Urinary bladder (tissue), 4 donors: ENCODE data around the gene YPEL1. TPM values are rescaled to one million over a fixed set of nuclear protein-coding genes. Genes with fewer than 3 reads are reported as not detected.

ENCODE experiments used
- DNase-seq: peaks from one replicate; pipeline ENCODE4 v3.0.0-alpha.2; 2015; ENCODE audit errors: extremely low spot score
- H3K27ac ChIP-seq: one replicate; pipeline ENCODE4 v1.5.1; 2013; ENCODE audit warnings: low read depth, mild to moderate bottlenecking, moderate library complexity
- H3K36me3 ChIP-seq: one replicate; pipeline ENCODE4 v1.6.1; 2013; ENCODE audit warnings: mild to moderate bottlenecking, moderate library complexity; ENCODE audit not compliant: insufficient read depth
- H3K4me1 ChIP-seq: one replicate; pipeline ENCODE4 v1.6.1; 2013; ENCODE audit warnings: mild to moderate bottlenecking, moderate library complexity; ENCODE audit not compliant: insufficient read depth
- H3K4me3 ChIP-seq: one replicate; pipeline ENCODE4 v1.5.1; 2013; ENCODE audit warnings: low read depth, low read length
- whole genome bisulfite sequencing: extraction: QIAGEN DNeasy Blood & Tissue Kit; methylation state at CpG from one replicate; pipeline ENCODE4 v1.1.7; 2013; 5-methylcytosine and 5-hydroxymethylcytosine counted together
- polyA plus RNA-seq: library from polyadenylated mRNA; stranded (reverse); fragments of 200-250 nt; gene quantifications from one replicate; pipeline ENCODE4 v1.2.3, GENCODE V29; 2013
- total RNA-seq: library from RNA; depleted of rRNA; stranded (reverse); fragments of >200 nt; gene quantifications from one replicate; pipeline ENCODE4 v1.2.3, GENCODE V29; 2014
- donor health status: healthy with polysubstance abuse.
- donor health status: healthy.

YPEL1 gene
- total and polyA plus RNA-seq, 2 donors, result 5.5 to 7.0 TPM

GRCh38 chr22:21710156-21710555 is 25.4 kb downstream of the YPEL1 start:
- no peak for DNase-seq
- Histone ChIP-seq H3K36me3 (no peaks in the 10 kb centered on the region), H3K27ac (no peak overlapping the region), H3K4me1 (no peaks in the 10 kb centered on the region), H3K4me3 (no peak overlapping the region)
- 90% methylated on average over 7 of the region's 7 CpGs for WGBS

GRCh38 chr22:21709688-21710087 is 25.9 kb downstream of the YPEL1 start:
- whole genome bisulfite sequencing, result 84% methylated on average over 8 of the region's 8 CpGs

GRCh38 chr22:21708960-21709359 is 26.6 kb downstream of the YPEL1 start:
- no peaks in the 10 kb centered on the region for H3K4me1 ChIP-seq
- WGBS, result 95% methylated on average over 6 of the region's 6 CpGs
- H3K27ac ChIP-seq, result no peak overlapping the region
- H3K4me3 ChIP-seq, result no peak overlapping the region
- DNase-seq, result no peak
- no peaks in the 10 kb centered on the region for H3K36me3 ChIP-seq

More at GRCh38 chr22:21709688-21710087, 25.9 kb downstream of the YPEL1 start:
- DNase-seq, result no peak
- H3K4me1 ChIP-seq, result no peaks in the 10 kb centered on the region
- H3K36me3 ChIP-seq, result no peaks in the 10 kb centered on the region
- no peak overlapping the region for H3K27ac ChIP-seq
- no peak overlapping the region for H3K4me3 ChIP-seq

GRCh38 chr22:21707677-21708076 is 27.9 kb downstream of the YPEL1 start:
- DNase-seq, result no peak
- Histone ChIP-seq H3K27ac (no peak overlapping the region), H3K4me3 (no peak overlapping the region), H3K36me3 (no peaks in the 10 kb centered on the region), H3K4me1 (no peaks in the 10 kb centered on the region)
- WGBS, result 39% methylated on average over 3 of the region's 3 CpGs

- no peaks in the 10 kb centered on the region for H3K36me3 ChIP-seq
- H3K27ac ChIP-seq, result no peak overlapping the region
- 93% methylated on average over 31 of the region's 31 CpGs for WGBS
- no peaks in the 10 kb centered on the region for H3K4me1 ChIP-seq
- H3K4me3 ChIP-seq, result no peak overlapping the region
- no peak for DNase-seq
Measured at GRCh38 chr22:21703684-21704316, 31.8 kb downstream of the YPEL1 start.

GRCh38 chr22:21702700-21703683 is 32.6 kb downstream of the YPEL1 start:
- Histone ChIP-seq H3K36me3 (no peaks in the 10 kb centered on the region), H3K4me1 (no peaks in the 10 kb centered on the region), H3K4me3 (no peak overlapping the region), H3K27ac (no peak overlapping the region)
- 93% methylated on average over 30 of the region's 30 CpGs for WGBS
- no peak for DNase-seq

GRCh38 chr22:21702094-21702493 is 33.5 kb downstream of the YPEL1 start:
- Histone ChIP-seq H3K27ac (no peak overlapping the region), H3K4me1 (no peaks in the 10 kb centered on the region), H3K36me3 (no peaks in the 10 kb centered on the region), H3K4me3 (no peak overlapping the region)
- DNase-seq, result no peak
- 92% methylated on average over 6 of the region's 6 CpGs for WGBS

GRCh38 chr22:21701384-21701971 is 34.1 kb downstream of the YPEL1 start:
- Histone ChIP-seq H3K4me1 (no peaks in the 10 kb centered on the region), H3K36me3 (no peaks in the 10 kb centered on the region), H3K27ac (no peak overlapping the region), H3K4me3 (no peak overlapping the region)
- WGBS, result 90% methylated on average over 7 of the region's 7 CpGs
- DNase-seq, result no peak

- no peak overlapping the region for H3K4me3 ChIP-seq
- no peak for DNase-seq
- H3K4me1 ChIP-seq, result no peaks in the 10 kb centered on the region
- no peak overlapping the region for H3K27ac ChIP-seq
- no peaks in the 10 kb centered on the region for H3K36me3 ChIP-seq
- 95% methylated on average over 6 of the region's 6 CpGs for WGBS
Measured at GRCh38 chr22:21700822-21701221, 34.8 kb downstream of the YPEL1 start.

- DNase-seq, result no peak
- Histone ChIP-seq H3K4me3 (no peak overlapping the region), H3K27ac (no peak overlapping the region), H3K36me3 (peaks cover 4% of the 10 kb centered on the region), H3K4me1 (no peaks in the 10 kb centered on the region)
- WGBS, result 76% methylated on average over 3 of the region's 3 CpGs
Measured at GRCh38 chr22:21699643-21700042, 36.0 kb downstream of the YPEL1 start.

- no peak overlapping the region for H3K4me3 ChIP-seq
- WGBS, result 54% methylated on average over 22 of the region's 22 CpGs
- H3K27ac ChIP-seq, result no peak overlapping the region
- DNase-seq, result no peak
- peaks cover 8% of the 10 kb centered on the region for H3K36me3 ChIP-seq
- H3K4me1 ChIP-seq, result no peaks in the 10 kb centered on the region
Measured at GRCh38 chr22:21698430-21699329, 36.9 kb downstream of the YPEL1 start.

GRCh38 chr22:21697880-21698279 is 37.7 kb downstream of the YPEL1 start:
- peaks cover 8% of the 10 kb centered on the region for H3K36me3 ChIP-seq
- DNase-seq, result no peak
- H3K4me1 ChIP-seq, result no peaks in the 10 kb centered on the region
- H3K4me3 ChIP-seq, result no peak overlapping the region
- H3K27ac ChIP-seq, result no peak overlapping the region
